Fibroblast of the conjunctiva (primary cell): ENCODE data around the gene RASSF5.
"Not testable (repeated sequence)": the region's sequence is repeated elsewhere in the genome, so short reads cannot be mapped to it uniquely, and the experiment has no call there.

ENCODE experiments used
- DNase-seq: peaks from one replicate; pipeline ENCODE4 v3.0.0-alpha.2; 2010; ENCODE audit warnings: low read depth

RASSF5 gene

GRCh38 chr1:206589206-206589605, 81.9 kb downstream of the RASSF5 start:
- DNase-seq, result peak; percentile 59

GRCh38 chr1:206590025-206590758, 82.9 kb downstream of the RASSF5 start:
- no peak for DNase-seq

GRCh38 chr1:206591226-206591625, 83.9 kb downstream of the RASSF5 start:
- no peak for DNase-seq

- no peak for DNase-seq
Measured at GRCh38 chr1:206591696-206592095, 84.4 kb downstream of the RASSF5 start.

GRCh38 chr1:206593351-206593925, 86.1 kb downstream of the RASSF5 start:
- no peak for DNase-seq

- DNase-seq, result no peak
Measured at GRCh38 chr1:206595581-206596318, 88.4 kb downstream of the RASSF5 start.

GRCh38 chr1:206596319-206596666, 89.0 kb downstream of the RASSF5 start:
- no peak for DNase-seq

GRCh38 chr1:206600527-206600926, 93.2 kb downstream of the RASSF5 start:
- no peak for DNase-seq

- DNase-seq, result no peak
Measured at GRCh38 chr1:206604861-206605260, 97.5 kb downstream of the RASSF5 start.

- DNase-seq, result no peak
Measured at GRCh38 chr1:206606867-206607266, 99.5 kb downstream of the RASSF5 start.

- no peak for DNase-seq
Measured at GRCh38 chr1:206608108-206608698, 100.9 kb downstream of the RASSF5 start.

- DNase-seq, result no peak
Measured at GRCh38 chr1:206609229-206609991, 102.1 kb downstream of the RASSF5 start.

GRCh38 chr1:206612129-206612876, 105.0 kb downstream of the RASSF5 start, which contains the start of gene EIF2D:
TSS of gene EIF2D (minus strand) at chr1:206612465. CDS start at chr1:206612342, 123 bp downstream.
- peak; percentile 89 for DNase-seq

- not testable (repeated sequence) for DNase-seq
Measured at GRCh38 chr1:206626396-206626795, 119.1 kb downstream of the RASSF5 start.

- no peak for DNase-seq
Measured at GRCh38 chr1:206628916-206629315, 121.6 kb downstream of the RASSF5 start.

- peak; percentile 81 for DNase-seq
Measured at GRCh38 chr1:206631085-206631509, 123.8 kb downstream of the RASSF5 start.

- DNase-seq, result peak; percentile 75
Measured at GRCh38 chr1:206633708-206634121, 126.4 kb downstream of the RASSF5 start.

- DNase-seq, result peak; percentile 86
Measured at GRCh38 chr1:206634365-206635079, 127.2 kb downstream of the RASSF5 start.

- DNase-seq, result peak; percentile 88
Measured at GRCh38 chr1:206635080-206635977, 128.0 kb downstream of the RASSF5 start, which contains the start of gene DYRK3. TSS of gene DYRK3 (plus strand) at chr1:206635536. CDS start at chr1:206635704, 168 bp downstream.
